GM19467 (cell line): ENCODE measurements around the gene BACH2.
"Not testable (repeated sequence)": the region's sequence is repeated elsewhere in the genome, so short reads cannot be mapped to it uniquely, and the experiment has no call there.

Source experiments
- ATAC-seq: cut with Tn5 transposase; IDR thresholded peaks from one replicate; pipeline ENCODE4 v1.9.1; 2021; ENCODE audit warnings: mild to moderate bottlenecking, moderate library complexity; ENCODE audit not compliant: unreplicated experiment

Gene BACH2

DNA sequence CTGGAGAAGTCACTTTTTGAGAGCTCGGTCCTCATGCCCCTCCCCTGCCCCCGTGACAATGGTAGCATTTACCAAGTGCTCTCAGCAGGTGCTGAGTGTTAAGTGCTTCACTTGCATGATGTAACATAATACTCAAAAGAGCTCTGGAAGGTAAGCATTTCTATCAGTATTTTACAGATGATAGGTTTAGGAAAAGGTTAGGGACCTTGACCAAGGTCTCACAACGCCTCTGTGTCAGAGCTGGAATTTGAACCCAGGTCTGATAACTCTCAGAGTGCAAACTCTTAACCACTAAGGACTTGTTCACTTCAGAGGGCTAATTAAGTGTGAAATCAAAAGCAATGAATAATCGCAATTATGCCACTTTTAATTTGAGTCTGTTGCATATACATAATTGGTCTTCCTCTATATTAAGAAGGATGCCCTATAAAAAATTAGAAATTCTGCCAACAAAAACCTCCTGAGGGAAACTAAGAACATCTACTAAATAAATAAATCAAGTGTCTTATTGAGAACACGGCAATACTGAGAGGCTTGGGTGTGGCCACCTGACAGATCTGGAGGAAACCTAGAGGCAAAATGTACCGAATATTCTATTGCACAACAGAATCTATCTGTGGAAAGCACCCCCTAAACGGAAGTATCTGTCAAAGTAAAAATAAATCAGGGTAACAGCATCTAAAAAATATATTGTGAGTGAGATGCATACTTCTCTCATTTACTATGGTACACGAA, 109.8 kb downstream of the BACH2 start:
- no peak for ATAC-seq

DNA sequence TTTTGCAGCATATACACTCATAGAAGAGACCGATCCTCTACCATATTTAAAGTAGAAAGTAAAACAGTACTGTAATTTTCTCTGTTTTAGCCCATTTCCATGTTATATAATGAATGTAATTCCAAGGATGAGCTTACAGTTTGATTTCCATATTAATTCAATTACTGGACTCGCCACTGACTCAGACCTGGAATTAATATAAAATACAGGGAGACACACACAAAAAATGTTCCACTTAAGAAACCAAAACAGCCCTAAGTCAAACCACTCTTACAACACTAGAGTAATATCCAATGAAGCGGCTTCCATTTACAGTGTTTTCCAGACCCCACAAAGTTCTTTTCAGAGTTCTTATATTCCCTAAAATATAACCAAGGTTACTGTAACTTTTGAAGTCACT, 110.6 kb downstream of the BACH2 start:
- no peak for ATAC-seq

DNA sequence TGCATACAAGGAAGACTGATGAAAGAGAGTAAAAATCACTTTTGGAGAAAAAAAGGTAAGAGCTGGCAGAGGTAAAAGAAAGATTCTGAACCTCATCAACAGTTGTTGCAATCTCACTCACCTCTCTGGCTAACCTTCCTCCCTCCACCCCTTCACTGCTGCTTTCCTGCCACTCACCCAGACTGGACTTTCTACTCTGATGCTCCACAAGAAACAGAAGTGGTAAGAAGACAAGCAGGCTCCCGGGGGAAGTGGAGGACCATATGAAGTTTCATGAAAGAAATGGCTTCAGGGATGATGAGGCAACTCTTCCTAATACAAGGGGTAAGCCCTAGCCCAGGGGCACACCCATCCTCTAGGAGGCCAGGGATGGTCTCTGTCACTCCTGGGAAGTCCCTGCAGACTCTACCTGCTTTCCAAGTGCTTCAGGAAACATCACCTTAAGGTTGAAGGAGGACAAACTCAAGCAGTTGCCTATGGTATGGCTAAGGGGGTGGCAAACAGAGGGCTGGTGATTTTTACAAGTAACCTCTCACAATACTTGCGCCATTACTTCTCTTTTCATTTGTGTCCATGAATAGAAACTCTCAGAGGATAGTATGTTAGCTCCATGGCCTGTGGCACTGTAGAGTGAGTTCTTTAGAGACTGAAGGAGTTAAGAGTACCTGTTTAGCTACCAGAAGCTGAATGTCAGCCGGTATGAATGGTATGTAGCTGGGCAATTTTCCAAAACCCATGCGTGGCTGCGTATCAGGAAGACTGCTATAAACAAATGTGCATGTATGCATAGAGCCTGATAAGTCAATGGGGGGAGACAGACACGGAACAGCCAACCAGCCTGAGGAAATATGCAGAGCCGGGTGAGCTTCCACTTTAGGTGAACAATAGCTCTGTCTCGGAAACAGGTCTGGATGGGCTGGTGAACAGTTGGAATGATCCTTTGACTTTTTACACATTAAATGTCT, 112.0 kb downstream of the BACH2 start:
- no peak for ATAC-seq

DNA sequence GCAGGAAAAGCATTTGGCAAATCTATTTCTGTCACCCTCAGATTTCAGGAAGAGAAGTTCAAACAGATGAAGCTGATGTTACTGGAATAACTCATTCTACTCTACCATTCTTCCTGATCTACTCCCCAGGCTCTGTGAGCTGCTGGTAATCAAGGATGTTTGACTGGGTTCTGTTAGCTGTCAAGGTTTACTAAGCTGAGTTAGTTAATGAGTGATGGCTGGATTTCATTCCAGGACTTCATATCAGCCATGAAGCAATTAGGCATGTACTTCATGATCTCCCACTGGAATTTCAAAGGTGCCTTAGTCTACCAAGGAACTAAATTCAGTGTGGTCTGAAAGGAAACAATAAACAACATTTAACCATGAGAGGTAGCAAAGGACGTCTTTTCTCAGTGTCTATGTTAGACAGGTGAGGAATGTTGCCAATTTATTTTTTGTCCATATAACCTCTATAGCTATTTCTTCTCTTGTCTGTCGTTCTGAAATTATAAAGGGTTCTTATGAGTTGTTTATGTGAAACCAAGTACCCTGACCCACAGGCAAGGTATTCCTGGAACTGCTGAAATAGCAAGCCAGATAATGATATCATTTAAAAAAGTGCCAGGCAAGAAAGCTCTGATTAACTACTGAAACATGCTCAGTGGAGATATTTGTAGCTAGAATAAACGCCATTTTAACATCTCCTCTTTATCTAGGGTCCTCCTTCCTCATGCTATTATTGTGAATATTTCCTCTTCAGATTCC, 112.9 kb downstream of the BACH2 start:
- ATAC-seq: no peak

DNA sequence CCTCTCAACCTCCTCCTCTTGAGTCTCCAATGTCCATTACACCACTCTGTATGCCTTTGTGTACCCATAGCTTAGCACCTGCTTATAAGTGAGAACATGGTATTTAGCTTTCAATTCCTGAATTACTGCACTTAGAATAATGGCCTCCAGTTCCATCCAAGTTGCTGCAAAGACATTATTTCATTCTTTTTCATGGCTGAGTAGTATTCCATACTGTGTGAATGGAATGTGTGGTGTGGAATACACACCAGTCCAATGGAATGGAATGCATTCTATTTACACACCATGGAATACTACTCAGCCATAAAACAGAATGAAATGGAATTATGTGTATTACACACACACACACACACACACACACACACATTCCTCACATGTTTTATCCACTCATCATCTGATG, 116.1 kb downstream of the BACH2 start:
- no peak for ATAC-seq

DNA sequence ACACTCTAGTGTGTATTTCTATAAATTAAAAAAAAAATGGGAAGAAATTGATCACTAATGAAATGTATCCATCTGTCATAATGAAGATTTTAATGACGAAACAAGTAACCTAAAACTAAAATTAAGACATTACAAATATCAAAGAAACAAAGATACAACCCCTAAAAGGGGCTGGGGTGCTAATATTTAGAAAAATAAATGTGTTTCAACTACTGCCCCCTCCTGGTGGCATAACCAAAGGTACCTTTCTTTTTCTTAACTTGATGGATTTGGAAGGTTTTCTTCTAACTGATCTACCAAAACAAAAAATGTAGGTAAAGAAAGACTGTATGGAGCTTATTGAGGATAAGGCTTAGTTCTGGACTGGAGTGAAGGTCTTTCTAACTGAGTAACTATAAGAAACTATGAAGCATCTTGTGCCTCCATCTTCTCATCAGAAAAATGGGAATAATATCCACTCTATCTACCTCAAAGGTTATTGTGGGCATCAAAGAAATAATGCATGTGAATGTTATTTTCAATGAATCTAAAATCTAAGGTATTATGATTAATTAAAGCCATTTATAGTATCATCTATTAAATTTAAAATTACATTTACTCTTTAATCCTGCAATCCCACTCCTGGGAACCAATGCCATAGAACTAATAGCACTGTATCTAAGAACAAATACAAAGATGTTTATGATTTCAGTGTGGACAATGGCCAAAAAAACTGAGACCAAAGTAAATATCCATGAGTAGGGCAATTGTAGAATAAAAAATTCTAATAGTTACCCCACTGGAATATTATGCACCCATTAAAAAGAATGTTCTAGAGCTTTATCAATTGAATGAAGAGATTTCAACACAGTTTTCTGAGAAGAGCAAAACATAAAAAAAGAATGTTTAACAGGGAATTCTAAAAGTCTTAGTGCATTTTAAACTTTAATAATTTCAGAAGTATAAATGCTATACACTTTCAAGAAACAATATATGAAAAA, 117.2 kb downstream of the BACH2 start:
- ATAC-seq: no peak

DNA sequence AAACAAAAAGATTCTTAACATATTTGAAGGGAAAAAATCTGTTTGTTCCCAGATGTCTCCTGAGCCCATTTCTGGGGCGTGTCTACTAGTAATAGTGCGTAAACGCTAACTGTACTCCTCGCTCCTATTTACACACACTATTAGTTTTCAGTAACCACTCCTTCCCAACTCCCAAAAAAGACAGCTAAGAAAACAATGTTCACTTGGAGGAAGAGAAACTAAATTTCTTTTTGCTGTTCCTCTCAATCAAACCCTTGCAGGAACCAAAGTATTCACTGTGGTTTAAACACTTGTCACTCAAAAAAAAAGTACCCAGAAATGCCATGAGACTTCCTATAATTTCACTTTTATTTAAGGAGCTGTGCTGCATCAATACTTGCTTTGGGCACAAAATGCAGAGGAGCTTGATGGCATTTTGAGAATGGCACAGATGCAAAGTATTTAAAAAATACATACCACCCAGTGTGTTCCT, 118.2 kb downstream of the BACH2 start:
- ATAC-seq: no peak

DNA sequence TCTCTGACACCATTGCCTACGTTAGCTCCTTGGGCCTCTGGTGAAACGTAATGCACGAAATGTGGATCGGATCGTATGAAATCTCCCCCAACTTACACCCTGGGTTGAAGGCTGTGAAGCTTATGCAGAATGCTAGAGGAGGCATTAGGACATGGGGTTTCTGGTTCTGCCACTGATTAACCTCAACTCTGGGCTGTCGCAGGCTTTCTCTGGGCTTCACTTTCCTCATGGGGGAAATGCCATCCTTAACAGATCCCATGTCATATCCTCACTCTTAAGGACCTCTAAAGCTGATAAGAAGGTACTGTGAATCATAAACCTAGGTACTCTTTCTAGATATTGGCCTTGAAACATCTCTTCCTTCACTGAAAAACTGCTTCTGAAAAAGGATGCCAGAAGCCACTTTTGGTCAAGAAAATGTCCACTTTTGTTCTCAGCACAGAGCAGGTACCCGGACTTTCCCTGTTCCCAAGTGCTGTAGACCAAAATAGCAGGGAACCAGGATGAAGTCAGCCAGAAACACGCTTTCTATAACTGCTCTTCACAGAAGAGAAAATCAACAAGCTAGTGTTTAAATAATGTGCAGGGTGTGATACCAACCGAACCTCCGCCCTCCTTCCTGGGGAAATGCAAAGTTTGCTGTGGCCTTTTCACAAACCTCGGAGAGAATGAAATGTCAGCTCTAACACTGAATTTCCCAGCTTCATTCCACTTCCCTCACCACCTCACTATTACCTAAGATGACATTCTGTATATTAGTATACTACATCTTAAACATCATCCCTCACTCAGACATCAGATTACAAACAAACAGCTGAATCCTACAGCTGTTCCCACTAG, 118.9 kb downstream of the BACH2 start:
- ATAC-seq: no peak

DNA sequence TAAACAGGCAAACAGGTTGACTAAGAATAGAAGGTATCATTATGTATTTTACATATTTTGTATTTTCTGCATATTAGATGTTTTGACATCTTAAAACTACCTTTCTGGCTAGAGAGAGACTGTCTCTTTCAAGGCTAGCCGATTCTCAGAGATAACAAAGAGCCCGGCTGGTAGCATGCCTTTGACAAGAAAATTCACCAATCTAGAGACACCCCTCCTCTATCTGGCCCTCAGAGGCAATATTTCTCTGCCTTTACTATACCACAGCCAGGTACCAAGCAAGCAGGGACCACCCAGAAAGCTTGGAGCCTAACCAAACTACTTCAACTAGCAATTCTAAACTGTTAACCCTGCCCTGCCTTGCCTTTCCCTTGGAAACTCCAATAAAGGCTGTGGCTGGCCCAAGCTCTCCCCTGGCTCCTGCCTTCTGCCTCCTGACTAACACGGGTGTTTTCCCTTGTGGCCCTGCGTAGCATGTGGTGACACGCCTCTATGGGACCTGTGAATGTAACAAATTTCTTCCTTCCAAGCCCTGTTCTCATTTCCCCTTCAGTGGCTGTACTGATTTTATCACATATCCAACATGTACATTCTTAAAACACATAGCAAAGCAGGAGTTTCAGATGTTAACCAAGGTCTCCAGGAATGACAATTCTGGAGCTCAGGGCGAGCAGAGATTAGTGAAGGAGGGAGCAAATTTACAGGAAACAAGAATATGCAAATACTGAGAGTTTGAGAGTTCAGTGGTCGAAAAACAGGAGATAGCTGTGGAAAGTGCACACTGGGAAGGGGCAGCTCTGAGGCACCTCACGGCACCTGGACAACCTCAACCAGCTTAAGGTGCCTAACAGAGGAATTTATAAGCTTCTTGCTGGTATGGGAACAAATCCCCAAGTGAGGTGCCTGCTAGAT, 120.8 kb downstream of the BACH2 start:
- ATAC-seq: no peak

DNA sequence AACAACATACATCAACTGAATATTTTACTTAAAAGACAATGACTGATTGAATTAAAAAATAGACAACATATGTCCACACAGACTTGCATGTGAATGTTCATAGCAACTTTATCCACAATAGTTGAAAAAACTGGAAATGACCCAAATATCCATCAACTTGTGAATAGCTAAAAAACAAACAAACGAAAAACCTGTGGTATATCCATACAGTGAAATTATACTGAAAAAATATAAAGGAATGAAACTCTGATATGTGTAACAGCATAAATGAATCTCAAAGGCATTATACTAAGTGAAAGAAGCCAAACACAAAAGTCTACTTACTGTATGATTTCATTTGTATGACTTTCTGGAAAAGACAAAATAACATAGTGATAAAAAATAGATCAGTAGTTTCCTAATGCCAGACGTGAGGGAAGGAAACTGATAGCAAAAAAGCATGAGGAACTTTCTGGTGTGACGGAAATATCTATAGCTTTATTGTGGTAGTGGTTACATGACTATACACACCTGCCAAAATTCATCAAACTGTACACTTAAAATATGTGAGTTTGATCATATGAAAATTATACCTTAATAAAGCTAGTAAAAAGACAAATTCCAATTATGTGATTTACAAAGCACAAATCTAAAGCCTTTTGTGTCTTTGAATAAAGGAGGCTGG, 123.2 kb downstream of the BACH2 start:
- ATAC-seq: no peak

DNA sequence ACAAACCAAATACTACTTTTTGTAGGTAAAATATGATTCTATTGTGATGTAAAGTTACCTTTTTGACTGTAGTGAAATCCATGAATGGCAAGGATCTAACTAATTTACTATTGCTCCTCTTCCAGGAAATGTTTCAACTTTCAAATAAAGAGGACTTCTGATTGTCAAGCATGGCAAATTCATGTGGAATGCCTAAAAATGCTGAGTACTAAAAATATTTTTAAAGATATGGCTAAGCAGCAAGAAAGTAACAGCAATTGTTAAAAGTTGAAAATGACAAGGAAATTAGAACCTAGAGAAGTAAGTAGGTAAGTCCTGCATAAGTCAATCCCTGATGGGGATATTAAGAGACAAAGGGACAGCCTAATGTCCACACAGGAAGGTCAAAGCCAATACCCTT, 126.0 kb downstream of the BACH2 start:
- ATAC-seq: no peak

DNA sequence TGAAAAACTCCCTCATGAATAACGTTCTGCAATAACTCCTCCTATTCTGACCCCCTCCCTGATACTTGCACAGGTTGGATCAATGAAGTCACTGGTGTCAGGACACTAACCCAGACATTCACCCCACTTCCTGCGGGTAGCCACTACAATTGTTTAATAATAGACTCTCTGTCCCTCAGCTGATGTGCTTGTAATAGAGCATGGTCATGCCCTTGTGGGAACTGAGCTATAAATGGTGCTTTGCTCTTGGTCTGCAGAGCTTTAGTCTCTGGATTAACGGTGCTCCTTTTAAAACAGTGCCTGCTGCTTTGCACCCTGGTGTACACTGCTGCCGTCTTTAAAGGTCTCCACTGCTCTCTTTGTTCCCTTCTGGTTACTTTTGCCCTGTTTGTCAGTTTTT, 127.3 kb downstream of the BACH2 start:
- no peak for ATAC-seq

DNA sequence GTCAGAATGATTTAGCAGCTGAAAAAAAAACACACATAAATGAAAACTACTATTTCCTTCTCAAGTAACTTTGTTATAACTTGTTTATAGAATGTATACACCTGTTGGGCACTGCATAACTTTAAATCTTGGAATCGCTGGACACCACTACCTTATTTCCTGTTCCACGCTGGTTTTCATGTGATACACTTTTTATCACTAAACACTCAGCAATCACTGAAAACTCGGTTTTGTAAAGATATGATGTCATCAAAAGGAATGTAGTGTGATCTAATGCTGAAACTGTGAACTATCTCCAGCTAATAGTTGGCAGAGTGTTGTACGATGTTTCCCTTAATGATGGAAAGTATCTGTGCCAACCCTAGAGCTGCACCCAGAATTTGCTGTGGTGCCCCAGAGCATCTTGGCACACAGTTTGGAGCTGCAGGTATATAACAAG, 127.9 kb downstream of the BACH2 start:
- ATAC-seq: no peak

DNA sequence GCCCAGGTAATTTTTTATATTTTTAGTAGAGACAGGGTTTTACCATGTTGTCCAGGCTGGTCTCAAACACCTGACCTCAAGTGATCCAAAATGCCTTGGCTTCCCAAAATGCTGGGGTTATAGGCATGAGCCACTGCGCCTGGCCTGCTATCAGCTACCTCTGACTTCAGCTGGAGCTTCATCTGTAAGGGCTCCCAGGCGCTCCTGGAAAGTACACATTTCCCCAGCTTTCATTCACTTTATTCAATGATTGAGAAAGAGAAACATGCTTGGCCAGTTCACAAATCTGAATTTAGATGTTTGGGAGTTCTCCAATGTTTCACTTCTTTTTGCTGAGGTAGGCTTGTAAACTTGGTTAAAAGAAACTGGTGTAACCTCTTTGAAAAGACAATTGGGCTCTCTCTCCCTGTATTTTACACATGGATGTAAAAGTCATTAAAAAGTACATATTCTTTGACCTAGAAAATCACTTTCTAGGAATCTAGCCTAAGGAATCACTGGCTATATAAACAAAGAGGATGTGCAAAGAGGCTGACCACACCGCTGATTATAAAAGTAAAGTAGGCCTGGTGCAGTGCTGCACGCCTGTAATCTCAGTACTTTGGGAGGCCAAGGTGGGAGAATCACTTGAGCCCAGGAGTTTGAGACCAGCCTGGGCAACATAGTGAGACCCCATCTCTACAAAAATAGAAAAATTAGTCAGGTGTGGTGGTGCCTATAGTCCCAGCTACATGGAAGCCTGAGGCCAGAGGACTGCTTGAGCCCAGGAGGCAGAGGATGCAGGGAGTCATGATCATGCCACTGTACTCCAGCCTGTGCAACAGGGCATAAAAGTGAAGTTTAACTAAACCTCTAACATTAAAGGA, 128.9 kb downstream of the BACH2 start:
- no peak for ATAC-seq

DNA sequence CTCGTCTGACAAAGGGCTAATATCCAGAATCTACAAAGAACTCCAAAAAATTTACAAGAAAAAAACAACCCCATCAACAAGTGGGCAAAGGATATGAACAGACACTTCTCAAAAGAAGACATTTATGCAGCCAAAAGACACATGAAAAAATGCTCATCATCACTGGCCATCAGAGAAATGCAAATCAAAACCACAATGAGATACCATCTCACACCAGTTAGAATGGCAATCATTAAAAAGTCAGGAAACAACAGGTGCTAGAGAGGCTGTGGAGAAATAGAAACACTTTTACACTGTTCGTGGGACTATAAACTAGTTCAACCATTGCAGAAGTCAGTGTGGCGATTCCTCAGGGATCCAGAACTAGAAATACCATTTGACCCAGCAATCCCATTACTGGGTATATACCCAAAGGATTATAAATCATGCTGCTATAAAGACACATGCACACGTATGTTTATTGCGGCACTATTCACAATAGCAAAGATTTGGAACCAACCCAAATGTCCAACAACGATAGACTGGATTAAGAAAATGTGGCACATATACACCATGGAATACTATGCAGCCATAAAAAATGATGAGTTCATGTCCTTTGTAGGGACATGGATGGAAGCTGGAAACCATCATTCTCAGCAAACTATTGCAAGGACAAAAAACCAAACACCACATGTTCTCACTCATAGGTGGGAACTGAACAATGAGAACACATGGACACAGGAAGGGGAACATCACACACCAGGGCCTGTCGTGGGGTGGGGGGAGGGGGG, 130.3 kb downstream of the BACH2 start:
- ATAC-seq: not testable (repeated sequence)
